ENCODE data around the gene INPP4B.
A peak's percentile ranks its signal among the peaks of the same experiment; 100 is the strongest.

Gene INPP4B

DNA sequence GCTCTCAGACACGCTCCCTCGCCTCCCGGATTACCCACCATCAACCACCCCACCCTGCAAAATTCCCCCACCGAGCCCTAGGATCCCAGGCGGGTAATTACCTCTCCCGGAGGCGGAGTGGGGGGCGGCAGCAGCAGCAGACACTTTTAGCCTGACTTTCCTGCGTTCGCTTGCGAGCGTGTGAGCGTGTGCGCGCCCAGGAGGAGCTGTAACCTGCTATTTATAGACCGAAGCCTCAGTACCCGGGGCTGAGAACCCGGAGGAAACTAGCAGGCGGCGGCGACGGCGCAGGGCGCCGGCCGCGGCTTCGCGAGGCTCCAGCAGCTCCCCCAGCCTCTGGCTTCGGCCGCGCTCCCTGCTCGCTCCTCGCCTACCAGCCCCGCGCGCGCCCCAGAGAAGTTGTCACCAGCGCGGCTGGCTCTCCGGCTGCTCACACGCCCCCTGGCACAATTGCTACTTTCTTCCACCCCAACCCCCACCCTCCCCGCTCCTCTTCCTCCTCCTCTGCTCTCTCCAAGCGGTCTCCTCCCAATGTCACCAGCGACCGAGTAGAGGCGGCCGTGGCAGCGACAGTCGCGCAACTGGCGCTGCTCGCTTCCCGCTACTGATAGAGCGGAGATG, at the start of gene INPP4B:
Gene INPP4B, minus strand, starts transcription at position 194 of the 621 bp plus-strand sequence.
- DNase-seq: peak; percentile 71

DNA sequence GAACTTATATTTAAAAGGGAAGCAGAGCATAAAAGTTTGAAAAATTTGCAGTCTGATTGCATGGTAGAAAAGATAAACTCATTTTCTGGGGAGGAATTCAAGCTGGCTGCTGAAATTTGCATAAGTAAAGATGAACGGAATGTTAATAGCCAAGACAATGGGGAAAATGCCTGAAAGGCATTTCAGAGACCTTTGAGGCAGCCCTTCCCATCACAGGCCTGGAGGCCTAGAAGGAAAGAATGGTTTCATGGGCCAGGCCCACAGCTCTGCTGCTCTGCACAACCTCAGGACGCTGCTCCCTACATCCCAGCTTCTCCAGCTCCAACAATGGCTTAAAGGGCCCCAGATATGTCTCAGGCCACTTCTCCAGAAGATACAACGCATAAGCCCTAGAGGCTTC, 46.9 kb upstream of the INPP4B start:
- no peak for DNase-seq

DNA sequence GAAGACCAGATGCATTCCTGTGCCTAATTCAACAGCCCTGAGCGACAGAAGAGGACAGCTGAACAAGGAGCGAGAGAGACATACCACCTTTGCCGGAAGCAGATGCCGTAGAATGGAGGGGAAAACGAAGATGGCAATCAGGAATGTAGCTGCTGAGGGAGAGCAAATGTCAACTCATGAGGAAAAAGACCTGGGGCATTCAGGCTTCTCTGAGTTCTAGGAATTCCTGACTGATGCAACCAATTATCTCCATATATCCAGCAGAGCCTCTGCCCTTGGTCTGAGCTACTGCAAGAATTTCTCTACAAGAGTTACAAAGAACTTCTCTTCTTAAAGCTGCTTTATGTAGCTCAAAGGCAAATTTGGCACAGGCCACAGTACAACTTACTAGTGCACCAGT, 40.5 kb upstream of the INPP4B start:
- no peak for DNase-seq

DNA sequence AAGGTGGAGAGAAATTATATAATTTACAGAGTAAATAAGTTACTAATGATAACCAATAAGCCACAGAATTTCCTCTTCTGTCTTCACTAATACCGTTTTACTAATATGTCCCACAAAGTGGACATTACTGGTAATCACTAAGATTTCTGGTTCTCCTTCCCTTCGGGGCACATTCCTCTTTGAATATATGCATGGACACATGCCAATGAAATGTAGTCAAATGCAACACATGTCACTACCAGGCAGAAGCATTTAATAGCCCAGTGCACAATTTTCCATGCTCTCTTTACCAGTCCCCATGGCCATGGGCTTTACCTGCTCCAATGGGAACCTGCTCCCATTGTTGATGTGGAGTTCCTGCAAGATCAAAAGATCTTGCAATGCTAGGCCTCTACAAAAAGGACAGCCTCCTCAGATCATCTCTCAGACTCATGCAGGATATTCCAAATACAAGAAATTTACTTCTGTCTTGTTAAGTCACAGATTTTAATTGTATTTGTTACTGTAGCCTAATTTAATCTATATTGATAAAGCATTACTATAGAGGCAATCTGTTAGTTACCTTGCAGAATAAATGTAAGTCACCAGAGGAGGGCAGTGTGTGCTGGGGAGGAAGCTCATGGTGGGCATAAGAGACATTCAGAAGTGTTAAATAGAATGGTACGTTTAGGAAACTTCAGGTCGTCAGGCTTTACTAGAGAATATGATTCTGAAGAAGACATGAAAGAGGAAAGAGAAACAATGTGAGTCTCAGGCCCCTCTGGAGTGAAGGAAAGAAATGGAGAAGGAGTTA, 37.1 kb upstream of the INPP4B start:
- no peak for DNase-seq

DNA sequence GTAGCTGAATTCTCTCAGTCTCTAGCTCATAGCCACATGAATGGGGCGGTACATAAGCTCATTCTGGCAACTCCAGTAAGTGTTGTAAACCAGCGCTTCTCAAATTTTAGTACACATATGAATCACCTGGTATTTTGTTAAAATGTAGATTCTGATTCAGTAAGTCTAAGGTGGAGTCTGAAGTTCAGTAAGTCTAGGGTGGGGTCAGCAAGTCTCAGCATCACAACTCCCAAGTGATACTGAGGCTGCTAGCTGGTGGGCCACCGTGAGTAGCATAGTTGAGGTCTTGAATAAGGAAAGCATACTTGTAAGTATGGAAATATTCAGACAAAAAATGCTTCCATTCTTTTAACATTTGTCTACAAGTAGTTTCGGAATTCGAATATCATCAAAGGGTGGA, 36.1 kb upstream of the INPP4B start:
- DNase-seq: no peak

DNA sequence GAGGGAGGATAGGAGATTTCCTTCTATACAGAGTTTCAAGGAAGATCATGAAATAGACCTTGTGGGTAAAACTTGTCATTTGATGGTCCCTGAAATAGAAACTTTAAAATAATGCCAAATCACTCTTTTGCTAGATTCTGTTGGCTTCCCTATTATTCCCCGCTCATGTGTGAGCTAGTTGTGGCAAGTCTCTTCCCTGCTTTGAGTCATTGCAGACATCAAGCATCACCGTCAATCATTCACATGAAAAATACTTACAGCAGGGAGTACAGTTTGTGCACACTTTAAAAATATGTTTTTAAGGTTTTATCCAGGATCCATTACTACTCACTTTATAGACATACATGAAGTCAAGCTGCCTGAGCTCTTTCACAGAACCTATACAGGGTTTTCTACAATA, 35.2 kb upstream of the INPP4B start:
- no peak for DNase-seq

DNA sequence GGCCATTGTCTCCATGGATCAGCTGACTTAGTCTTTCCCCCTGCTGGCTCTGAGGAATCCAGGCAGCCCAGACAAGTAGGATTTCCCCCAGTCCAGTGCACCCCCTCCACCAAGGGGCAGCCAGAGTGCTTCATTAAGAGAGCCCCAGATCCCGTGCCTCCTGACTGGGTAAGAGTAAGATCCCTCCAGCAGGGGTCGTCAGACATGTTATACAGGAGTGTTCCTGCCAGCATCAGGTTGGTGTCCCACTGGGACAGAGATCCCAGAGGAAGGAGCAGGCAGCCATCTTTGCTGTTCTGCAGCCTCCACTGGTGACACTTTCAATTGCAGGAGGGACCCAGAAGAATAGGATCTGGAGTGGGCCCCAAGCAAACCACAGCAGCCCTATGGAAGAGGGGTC, 29.0 kb upstream of the INPP4B start:
- DNase-seq: no peak

DNA sequence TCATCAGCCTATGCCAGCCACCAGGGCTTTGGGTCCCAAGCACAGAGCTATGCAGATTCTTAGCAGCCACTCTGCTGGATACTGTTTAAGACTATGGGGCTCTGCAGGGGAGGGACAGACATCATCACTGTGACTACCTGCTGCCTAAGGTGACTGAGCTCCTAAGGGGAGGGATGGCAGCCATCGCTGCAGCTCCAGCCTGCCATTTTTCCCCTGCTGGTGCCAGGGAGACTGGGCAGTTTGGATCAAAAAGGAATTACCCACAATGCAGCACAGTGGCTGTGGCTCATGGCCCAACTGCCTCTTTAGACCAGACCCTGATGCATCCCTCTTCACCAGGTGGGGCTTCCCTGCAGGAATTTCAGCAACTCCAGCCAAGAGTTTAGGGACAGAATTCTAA, 28.6 kb upstream of the INPP4B start:
- no peak for DNase-seq

DNA sequence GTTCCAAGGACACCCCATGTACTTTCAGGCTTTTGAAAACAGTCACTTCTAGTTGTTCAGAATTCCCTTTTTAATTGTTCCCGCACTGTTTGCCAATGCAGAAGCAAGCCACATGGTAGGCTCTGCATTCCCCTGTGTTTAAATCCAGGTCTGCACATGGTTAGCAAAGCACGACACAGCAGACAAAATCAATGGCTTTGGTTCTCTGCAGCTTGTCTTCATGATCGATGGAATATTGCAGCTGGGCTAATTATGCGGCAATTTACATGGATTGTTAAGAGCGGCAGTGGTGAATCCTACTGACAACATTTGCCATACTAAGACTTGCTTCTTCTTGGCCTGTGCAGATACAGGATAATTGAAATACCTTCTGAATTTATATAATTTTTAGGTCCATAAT, 20.6 kb upstream of the INPP4B start:
- DNase-seq: no peak

DNA sequence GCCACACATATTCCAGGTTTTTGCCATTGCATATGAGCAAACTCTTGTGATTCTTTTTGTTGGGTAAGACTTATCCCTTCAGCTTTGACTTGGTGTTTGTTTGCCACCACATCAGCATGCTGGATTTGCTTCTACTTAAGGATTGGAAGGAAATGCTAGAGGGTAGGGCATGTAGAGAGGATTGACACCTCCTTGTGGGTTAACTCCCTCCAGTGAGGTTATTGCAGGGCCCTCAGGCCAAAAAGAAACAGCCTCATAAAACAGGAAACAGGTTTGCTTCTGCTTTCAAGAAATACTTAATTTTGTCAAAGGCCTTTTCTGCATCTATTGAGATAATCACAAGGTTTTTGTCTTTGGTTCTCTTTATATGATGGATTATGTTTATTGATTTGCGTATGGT, 15.2 kb upstream of the INPP4B start:
- DNase-seq: no peak

DNA sequence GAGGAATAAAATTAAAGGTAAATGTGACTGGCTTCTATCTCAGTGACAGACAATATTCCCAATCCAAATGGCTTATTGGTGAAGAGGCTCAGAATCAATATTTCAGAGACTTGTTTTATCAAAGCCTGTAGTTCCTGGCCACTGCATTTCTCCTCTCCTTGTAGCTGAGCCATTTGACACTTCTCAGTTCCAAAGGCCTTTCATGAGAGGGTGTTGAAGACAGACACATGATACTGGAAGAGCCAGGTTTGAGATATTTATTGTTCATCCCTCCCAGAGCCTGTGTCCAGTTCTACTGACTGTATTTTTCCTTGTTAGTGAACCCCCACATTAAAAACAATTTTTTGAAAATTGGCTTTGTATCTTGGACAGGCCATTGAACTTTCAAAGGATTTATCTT, 12.9 kb upstream of the INPP4B start:
- DNase-seq: no peak

DNA sequence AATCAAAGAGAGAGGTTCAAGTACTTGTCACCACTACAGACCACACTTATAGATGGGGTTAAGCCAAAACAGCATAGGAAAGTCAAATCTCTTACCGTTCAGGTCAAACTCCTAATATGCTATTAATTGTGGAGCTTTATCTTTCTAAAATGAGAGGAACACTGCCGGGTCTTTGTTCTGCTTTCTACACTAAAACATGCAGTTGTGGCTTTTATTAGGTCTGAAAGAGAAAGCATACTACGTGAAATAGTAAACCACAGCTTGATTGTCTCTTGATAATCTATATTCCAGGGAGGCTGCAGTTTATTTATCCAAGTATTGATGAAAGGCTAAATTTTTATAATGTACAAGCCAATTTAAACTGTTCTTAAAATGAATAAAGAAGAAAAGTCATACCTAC, 12.3 kb upstream of the INPP4B start:
- no peak for DNase-seq

DNA sequence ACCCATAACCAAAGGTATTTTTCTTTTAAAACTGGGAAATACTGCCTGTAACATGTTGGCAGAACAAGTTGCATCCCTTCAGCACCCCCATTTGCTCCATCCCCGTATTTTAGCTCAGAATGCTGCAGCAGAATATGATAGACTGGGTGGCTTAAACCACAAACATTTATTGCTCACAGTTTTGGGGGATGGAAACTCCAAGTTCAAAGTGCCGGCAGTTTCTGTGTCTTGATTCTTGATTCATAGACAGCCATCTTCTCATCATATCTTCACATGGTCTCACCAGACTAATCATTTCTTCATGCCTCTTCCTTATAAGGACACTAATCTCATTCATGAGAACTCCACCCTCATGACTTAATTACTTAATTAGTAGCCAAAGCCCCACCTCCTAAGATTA, 10.5 kb upstream of the INPP4B start:
- no peak for DNase-seq

DNA sequence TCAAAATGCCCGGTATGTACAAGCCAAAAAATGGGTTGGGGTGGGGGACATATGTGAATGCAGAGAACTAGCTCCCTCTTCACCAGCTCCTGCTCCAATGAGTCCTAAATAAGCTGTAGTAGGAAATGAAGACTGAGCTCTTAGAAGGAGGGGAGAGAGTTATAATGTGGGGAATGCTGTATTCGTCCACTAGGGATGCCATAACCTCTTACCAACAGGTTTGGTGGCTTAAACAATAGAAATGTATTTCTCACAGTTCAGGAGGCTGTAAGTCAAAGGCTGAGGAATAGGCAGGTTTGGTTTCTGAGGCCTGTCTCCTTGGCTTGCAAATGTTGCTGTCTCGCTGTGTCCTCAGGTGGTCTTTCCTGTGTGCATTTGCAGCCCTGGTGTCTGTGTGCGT, 4.4 kb upstream of the INPP4B start:
- no peak for DNase-seq

DNA sequence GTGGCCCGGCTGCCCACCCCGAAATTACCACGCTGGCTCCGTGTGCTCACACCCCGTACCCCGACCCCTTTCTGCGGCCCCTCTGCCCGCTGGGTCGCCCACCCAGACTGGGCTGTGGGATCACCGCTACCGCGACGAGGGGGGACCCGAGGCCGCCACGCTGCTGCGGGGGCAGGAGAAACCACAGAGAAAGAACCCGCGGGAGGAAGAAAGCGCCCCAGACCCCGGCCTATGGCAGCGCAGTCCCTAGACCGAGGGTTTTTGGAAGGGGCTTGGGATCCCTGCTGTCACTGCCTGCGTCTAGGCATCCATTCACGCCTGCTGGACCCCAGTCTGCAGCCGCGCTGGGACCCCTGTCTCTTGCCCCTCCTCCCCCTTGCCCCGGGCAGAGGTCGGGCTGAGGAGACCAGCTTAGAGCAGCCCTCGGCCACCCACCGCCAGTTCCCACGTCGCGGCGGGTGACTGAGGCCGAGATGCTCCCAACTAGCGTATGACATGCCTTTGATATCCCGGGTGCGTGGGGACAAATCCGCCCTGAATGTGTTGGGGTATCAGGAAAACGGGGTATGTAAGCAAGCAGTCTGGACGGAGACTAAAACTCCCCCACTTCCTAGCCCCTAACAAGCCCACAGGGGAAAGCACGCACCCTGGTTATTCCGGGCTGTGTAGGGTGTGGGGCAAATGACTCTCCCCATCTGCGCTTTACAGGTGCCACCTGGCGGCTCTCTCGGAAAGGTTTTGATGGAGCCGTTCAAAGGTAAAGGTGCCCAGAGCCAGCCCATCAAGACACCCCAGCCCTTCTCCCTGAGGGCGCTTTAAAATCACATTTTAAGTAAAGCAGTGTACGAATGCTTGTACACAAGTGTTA, 862 bp upstream of the INPP4B start:
- DNase-seq: peak; percentile 52

DNA sequence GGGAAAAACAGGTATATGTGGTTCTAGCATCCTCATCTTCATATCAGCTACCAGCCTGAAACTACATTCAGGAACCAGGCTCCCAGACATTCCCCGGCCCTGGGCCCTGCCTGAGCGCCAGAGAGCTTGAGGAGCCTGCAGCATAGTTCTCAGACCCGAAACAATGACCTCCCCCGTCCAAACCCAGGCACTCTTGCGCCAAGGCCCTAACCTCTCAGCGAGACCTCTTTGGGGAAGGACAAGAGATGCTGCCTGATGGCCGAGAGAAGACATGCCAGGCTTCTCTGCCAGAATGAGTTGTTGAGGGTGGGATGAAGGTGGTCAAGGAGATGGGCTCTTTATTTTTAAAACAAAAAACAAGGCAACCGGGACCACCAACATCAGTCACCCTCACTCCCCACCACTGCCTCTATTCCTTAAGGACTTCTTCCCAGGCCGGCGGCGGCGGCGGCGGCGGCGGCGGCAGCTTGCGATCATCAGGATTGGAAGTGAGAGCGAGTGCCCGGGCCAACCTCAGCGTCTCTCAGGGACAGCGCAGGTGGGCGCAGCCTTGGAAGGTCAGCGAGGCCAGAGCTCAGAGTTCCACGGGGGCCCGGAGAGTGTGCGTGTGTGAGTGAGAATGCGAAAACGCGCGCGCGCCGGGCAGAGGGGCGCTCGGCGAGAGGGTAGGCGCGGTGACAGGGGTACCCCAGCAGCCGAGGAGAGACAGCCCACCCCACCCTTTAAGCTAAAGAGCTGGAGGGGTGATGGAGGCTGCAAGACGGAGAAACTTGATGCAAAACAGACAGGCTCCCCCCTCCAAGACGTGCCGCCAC, 601 bp downstream of the INPP4B start:
- DNase-seq: peak; percentile 38

DNA sequence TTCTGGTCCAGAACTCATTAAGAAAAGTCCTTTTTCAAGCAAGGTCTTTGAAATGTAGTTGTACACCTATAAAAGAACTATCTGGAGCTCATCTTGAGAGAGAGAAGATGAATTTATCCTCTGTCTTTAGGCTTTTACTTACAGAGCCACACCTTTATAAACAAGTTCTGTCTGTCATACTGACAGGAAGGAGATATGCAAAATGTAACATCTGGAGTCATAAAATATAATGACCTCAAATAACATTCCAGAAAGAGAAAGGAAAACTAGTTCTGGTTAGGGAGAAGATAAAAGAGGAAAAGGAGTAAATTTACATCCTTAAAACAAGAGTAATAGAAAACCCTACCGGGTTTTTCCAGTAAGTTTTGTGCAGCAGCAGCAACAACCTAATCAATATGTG, 1.3 kb downstream of the INPP4B start:
- DNase-seq: no peak

DNA sequence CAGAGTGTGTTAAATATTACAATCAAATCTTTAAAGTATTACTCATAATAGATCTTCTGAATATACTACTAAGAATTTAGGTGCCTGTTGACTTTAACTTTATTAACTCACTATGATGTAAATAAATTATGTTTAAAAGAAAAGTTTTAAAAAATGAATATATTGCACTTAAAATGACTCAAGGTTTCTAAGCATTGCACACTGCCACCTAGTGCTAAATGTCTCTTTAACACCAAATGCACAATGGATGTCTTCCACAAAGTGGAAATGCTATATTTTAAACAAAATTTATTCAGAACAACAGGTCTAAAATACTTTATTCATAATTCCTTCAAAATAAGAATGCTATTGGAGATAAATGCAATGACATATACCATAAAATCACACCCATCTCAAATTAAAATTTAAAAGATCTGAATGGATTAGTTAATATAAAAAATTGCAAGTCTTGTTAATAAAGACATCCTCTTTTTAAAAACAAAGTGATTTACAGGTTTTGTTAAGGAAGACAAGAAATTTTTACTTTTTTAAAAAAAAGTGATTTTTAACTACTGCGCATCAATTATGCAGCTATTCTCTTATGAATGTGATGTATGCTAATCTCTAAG, 5.5 kb downstream of the INPP4B start:
- DNase-seq: no peak

DNA sequence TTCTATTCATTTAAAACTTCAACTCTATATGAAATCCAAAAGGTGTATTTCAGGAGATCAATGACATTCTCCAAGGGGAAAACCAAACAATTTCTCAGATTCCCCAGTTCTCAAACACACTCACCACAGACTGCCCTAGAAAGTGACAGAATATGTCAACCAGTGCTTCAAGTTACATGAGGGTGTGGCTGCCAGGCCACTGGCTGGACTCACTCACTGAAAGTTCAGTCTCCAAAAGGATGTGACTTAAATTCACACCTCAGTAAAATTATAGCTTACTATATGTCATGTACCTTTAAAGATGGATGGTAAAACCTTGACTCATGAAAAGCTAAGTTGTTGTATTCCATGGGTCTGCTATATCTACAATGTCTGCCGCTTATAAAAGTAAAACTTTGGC, 7.3 kb downstream of the INPP4B start:
- no peak for DNase-seq

DNA sequence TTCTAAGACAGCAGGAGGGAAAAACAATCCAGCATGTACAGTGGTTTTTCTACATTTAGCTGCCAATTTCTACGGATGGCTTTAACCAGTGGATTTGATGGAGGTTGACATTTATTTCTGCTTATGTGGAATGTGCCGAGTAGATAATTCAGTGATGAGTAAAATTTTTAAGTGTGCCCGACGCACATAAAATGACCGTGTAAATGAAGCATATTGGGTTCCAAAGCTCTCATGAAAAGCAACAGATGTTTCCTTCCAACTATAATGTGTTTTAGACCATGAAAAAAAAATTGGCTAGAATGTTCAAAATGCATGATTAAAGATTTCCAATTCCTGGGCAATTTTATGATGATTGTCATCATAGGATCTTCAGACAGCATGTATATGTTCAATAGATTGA, 14.1 kb downstream of the INPP4B start:
- no peak for DNase-seq

DNA sequence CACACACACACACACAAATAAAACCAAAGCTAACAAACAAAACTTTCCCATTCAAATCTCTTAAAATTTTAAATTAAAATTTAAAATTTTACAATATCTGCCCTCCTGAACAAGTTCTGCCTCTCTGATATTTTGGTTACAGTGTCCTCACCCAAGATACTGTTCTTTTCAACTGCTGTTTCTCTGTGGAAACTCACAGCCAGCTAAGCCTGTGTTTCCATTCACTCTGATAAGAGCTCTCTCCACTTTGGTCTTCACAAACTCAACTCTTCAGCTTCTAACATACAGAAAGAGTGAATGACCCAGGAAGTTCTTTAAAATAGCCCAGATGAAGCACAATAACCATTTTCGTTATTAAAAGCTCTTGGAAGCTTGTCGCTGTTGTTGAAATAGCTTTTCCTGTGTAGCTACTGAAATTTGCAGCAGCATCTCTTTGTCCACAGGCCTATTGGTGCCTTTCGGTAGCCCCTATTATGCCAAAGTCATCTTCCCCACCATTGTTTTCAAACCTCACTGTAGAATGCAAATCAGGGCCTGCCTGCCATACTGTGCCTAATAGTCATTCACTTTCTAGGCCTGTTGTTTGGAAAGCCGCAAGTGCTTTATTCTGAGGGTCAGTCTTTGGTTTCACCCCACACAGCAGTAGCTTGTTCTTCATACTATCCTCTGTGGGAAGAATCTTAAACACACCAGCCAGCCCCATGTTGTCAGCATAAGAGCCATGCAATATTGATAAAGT, 19.4 kb downstream of the INPP4B start:
- DNase-seq: no peak

DNA sequence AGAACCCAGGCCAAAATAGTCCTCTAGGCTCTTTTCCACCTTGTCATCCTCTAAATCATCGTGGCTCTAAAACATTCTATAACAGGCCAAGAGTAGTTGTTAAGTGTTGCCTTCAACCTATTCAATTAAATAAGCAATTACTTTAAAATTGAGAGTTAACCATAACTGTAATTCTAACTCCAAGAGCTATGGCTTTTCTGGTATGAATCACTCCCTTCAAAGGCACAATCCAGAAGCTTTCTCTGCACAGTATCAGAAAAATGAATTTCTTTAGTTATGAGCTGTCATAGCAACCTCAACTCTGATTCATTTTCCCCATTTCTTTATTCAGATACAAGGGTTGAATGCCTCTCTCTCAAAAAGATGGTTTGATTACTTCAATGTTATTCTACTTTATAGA, 21.7 kb downstream of the INPP4B start:
- no peak for DNase-seq

All from left hindlimb (tissue), 1 donor.